CD4-positive, alpha-beta T cell (primary cell): Measurements from ENCODE around the gene BPIFA3. TPM values are rescaled to one million over a fixed set of nuclear protein-coding genes. Genes with fewer than 3 reads are reported as not detected.

Source experiments
- ATAC-seq: fragments of 200-7000 bp; cut with Tn5 transposase; one replicate; pipeline ENCODE4 v1.10.0; 2022; ENCODE audit warnings: mild to moderate bottlenecking; ENCODE audit not compliant: poor library complexity
- CTCF ChIA-PET: fragments of 350-600 bp; sonication (Branson Sonifier 250); formaldehyde crosslinking; loops from one replicate; lab custom pipeline; 2021; ENCODE audit warnings: antibody characterized with exemption, inconsistent platforms; lab: Charles Lee
- POLR2A ChIA-PET: fragments of 350-600 bp; sonication (Branson Sonifier 250); formaldehyde crosslinking; loops from one replicate; lab custom pipeline; 2021; ENCODE audit warnings: antibody characterized with exemption, inconsistent platforms; lab: Charles Lee
- DNase-seq, 14 experiments: peaks; one replicate each; pipeline ENCODE4 v3.0.0-alpha.2; 2013 to 2020; ENCODE audit warnings: mixed read lengths in 2 of 14
- H3K27ac ChIP-seq, 2 donors: one replicate each; pipeline versions ENCODE4 v1.5.1 to v1.7.0; 2013; ENCODE audit warnings: low read length in 2 of 2, low read depth in 1 of 2, mild to moderate bottlenecking in 1 of 2
- H3K27me3 ChIP-seq, 2 experiments: 1 replicate in 1 of 2; 2 replicates in 1 of 2; pipeline versions ENCODE4 v1.6.1 to v1.7.0; 2013; ENCODE audit warnings: low read length in 2 of 2, control low read depth in 1 of 2, mild to moderate bottlenecking in 1 of 2, moderate library complexity in 1 of 2; ENCODE audit not compliant: insufficient read depth in 2 of 2, control insufficient read depth in 1 of 2
- H3K36me3 ChIP-seq: one replicate; pipeline ENCODE4 v1.6.1; 2013; ENCODE audit warnings: low read length, control low read depth; ENCODE audit not compliant: insufficient read depth
- H3K4me1 ChIP-seq: one replicate; pipeline ENCODE4 v1.6.1; 2013; ENCODE audit warnings: low read length, control low read depth; ENCODE audit not compliant: insufficient read depth
- H3K4me3 ChIP-seq: one replicate; pipeline ENCODE4 v1.5.1; 2013; ENCODE audit warnings: mild to moderate bottlenecking, low read length, moderate library complexity
- H3K9me3 ChIP-seq, 2 experiments: 1 replicate in 1 of 2; 2 replicates in 1 of 2; pipeline versions ENCODE4 v1.6.1 to v1.7.0; 2013; ENCODE audit warnings: low read length in 2 of 2, mild to moderate bottlenecking in 2 of 2, control low read depth in 1 of 2, moderate library complexity in 1 of 2; ENCODE audit not compliant: control insufficient read depth in 1 of 2, insufficient read depth in 1 of 2
- H3K27ac Mint-ChIP-seq: one replicate; pipeline ENCODE4 v1.8.0; 2020; ENCODE audit warnings: mixed read lengths
- H3K27me3 Mint-ChIP-seq: one replicate; pipeline ENCODE4 v1.8.0; 2021; ENCODE audit warnings: mixed read lengths
- H3K36me3 Mint-ChIP-seq: one replicate; pipeline ENCODE4 v1.8.0; 2021; ENCODE audit warnings: low read depth, mixed read lengths
- H3K4me1 Mint-ChIP-seq: one replicate; pipeline ENCODE4 v1.8.0; 2021; ENCODE audit warnings: low read depth, mixed read lengths
- H3K4me3 Mint-ChIP-seq: one replicate; pipeline ENCODE4 v1.8.0; 2020; ENCODE audit warnings: mild to moderate bottlenecking, mixed read lengths
- H3K9me3 Mint-ChIP-seq: one replicate; pipeline ENCODE4 v1.8.0; 2020; ENCODE audit warnings: mixed read lengths
- intact Hi-C, 2 experiments: fragments of 100-400 bp; cut with DNase I in 1 of 2; cut with micrococcal nuclease in 1 of 2; formaldehyde crosslinking; loops; one replicate each; pipeline versions ENCODE4 v1.15.1 to v1.9.0; 2023 to 2025; cut with DNase I, micrococcal nuclease
- polyA plus RNA-seq, 2 donors: library from polyadenylated mRNA; unstranded; fragments of 120-200 nt; gene quantifications; one replicate each; pipeline ENCODE4 v1.2.1, GENCODE V29; 2013
- total RNA-seq, 174 experiments: library from RNA in 2 of 174; stranded (reverse) in 2 of 174; gene quantifications; one replicate each; pipeline ENCODE4 v1.2.3 and lab custom pipeline; 2021 to 2026
- TF ChIP-seq, protein P1 (sequence below): fragments of 200-600 bp; IDR thresholded peaks from one replicate; pipeline ENCODE4 v1.8.0; 2022; ENCODE audit warnings: antibody characterized with exemption, mild to moderate bottlenecking

Gene BPIFA3
- total RNA-seq (not detected), total RNA-seq (lab: John Stamatoyannopoulos, UW) (0 to 0.07 (median 0) reads per million in 172 experiments)
- polyA plus RNA-seq (2013, experiment 1 of 2) = not detected
- not detected for polyA plus RNA-seq (2013, experiment 2 of 2)

- peaks cover 30% of the 10 kb centered on the region for H3K27me3 Mint-ChIP-seq
- TF ChIP-seq, protein P1, sequence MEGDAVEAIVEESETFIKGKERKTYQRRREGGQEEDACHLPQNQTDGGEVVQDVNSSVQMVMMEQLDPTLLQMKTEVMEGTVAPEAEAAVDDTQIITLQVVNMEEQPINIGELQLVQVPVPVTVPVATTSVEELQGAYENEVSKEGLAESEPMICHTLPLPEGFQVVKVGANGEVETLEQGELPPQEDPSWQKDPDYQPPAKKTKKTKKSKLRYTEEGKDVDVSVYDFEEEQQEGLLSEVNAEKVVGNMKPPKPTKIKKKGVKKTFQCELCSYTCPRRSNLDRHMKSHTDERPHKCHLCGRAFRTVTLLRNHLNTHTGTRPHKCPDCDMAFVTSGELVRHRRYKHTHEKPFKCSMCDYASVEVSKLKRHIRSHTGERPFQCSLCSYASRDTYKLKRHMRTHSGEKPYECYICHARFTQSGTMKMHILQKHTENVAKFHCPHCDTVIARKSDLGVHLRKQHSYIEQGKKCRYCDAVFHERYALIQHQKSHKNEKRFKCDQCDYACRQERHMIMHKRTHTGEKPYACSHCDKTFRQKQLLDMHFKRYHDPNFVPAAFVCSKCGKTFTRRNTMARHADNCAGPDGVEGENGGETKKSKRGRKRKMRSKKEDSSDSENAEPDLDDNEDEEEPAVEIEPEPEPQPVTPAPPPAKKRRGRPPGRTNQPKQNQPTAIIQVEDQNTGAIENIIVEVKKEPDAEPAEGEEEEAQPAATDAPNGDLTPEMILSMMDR = no peak
- no peak within 1 kb of the TSS for H3K4me3 Mint-ChIP-seq
- POLR2A ChIA-PET = no interaction called here
- Histone ChIP-seq H3K4me3 (no peak within 1 kb of the TSS), H3K9me3 (peaks cover 0 to 3% of the 10 kb centered on the region in 2 experiments), H3K27me3 (peaks cover 4 to 6% of the 10 kb centered on the region in 2 experiments), H3K27ac (no peak within 1 kb of the TSS), H3K4me1 (no peaks in the 10 kb centered on the region), H3K36me3 (no peaks in the 10 kb centered on the region)
- no peak within 1 kb of the TSS for H3K27ac Mint-ChIP-seq
- H3K4me1 Mint-ChIP-seq = no peaks in the 10 kb centered on the region
- DNase-seq (no peak), ATAC-seq (no peak)
- intact Hi-C loops = no loop called here
- CTCF ChIA-PET = no interaction called here
- no peaks in the 10 kb centered on the region for H3K36me3 Mint-ChIP-seq
- H3K9me3 Mint-ChIP-seq = no peaks in the 10 kb centered on the region
Measured at GRCh38 chr20:33217052-33217451, at the start of gene BPIFA3. Gene BPIFA3, plus strand, starts transcription at chr20:33217352. Its CDS starts 185 bp downstream, at chr20:33217537.

- TF ChIP-seq, protein P1 = no peak
- no peaks in the 10 kb centered on the region for H3K36me3 ChIP-seq
- Mint-ChIP-seq H3K36me3 (no peaks in the 10 kb centered on the region), H3K27ac (no peak within 1 kb of the TSS), H3K4me3 (no peak within 1 kb of the TSS), H3K4me1 (no peaks in the 10 kb centered on the region), H3K27me3 (no peaks in the 10 kb centered on the region), H3K9me3 (peaks cover 2% of the 10 kb centered on the region)
- DNase-seq (no peak), ATAC-seq (no peak)
- no peaks in the 10 kb centered on the region for H3K4me1 ChIP-seq
- H3K9me3 ChIP-seq = peaks cover 19 to 20% of the 10 kb centered on the region in 2 experiments
- intact Hi-C loops = no loop called here
- ChIA-PET CTCF (no interaction called here), POLR2A (no interaction called here)
- H3K27ac ChIP-seq = no peak within 1 kb of the TSS
- peaks cover 0 to 9% of the 10 kb centered on the region in 2 experiments for H3K27me3 ChIP-seq
- no peak within 1 kb of the TSS for H3K4me3 ChIP-seq
Measured at GRCh38 chr20:33167859-33168258, 49.3 kb upstream of the BPIFA3 start, which contains the start of gene BPIFA2. Gene BPIFA2, plus strand, starts transcription at chr20:33168159. Its CDS starts 987 bp downstream, at chr20:33169146.

GRCh38 chr20:33169176-33169794 lies 47.9 kb upstream of the BPIFA3 start:
- intact Hi-C loops = no loop called here
- Histone ChIP-seq H3K27me3 (peaks cover 0 to 9% of the 10 kb centered on the region in 2 experiments), H3K27ac (no peak overlapping the region), H3K4me1 (no peaks in the 10 kb centered on the region), H3K4me3 (no peak overlapping the region), H3K9me3 (peaks cover 19 to 20% of the 10 kb centered on the region in 2 experiments), H3K36me3 (no peaks in the 10 kb centered on the region)
- no peaks in the 10 kb centered on the region for H3K27me3 Mint-ChIP-seq
- ATAC-seq (no peak), DNase-seq (peak in 1 of 14 experiments; percentile 7)
- TF ChIP-seq, protein P1 = peak; percentile 29
- POLR2A ChIA-PET = no interaction called here
- CTCF ChIA-PET = no interaction called here
- H3K27ac Mint-ChIP-seq = no peak overlapping the region
- H3K36me3 Mint-ChIP-seq = no peaks in the 10 kb centered on the region
- H3K4me3 Mint-ChIP-seq = no peak overlapping the region
- H3K4me1 Mint-ChIP-seq = no peaks in the 10 kb centered on the region
- H3K9me3 Mint-ChIP-seq = peaks cover 2% of the 10 kb centered on the region
